ENCODE data around the gene CSMD2.

The CSMD2 gene

GRCh38 chr1:33965086-33965485 lies 199.9 kb downstream of the CSMD2 start:
- DNase-seq (ENCODE audit: insufficient read length) (no peak), FAIRE-seq (no peak)
- TF ChIP-seq TAF1 (IDR thresholded peaks at IDR 0.05; ENCODE audit: borderline replicate concordance, low read depth, low read length): no peak
- TF ChIP-seq POLR2A (IDR thresholded peaks at IDR 0.05; ENCODE audit: low read depth, low read length): no peak
- TF ChIP-seq POLR2AphosphoS5 (IDR thresholded peaks at IDR 0.05; ENCODE audit: low read depth, low read length): no peak

GRCh38 chr1:33962061-33962460 lies 203.0 kb downstream of the CSMD2 start:
- FAIRE-seq (no peak), DNase-seq (ENCODE audit: insufficient read length) (no peak)
- TF ChIP-seq POLR2A (IDR thresholded peaks at IDR 0.05; ENCODE audit: low read depth, low read length) (no peak), POLR2AphosphoS5 (IDR thresholded peaks at IDR 0.05; ENCODE audit: low read depth, low read length) (no peak), TAF1 (IDR thresholded peaks at IDR 0.05; ENCODE audit: borderline replicate concordance, low read depth, low read length) (no peak)

DNA sequence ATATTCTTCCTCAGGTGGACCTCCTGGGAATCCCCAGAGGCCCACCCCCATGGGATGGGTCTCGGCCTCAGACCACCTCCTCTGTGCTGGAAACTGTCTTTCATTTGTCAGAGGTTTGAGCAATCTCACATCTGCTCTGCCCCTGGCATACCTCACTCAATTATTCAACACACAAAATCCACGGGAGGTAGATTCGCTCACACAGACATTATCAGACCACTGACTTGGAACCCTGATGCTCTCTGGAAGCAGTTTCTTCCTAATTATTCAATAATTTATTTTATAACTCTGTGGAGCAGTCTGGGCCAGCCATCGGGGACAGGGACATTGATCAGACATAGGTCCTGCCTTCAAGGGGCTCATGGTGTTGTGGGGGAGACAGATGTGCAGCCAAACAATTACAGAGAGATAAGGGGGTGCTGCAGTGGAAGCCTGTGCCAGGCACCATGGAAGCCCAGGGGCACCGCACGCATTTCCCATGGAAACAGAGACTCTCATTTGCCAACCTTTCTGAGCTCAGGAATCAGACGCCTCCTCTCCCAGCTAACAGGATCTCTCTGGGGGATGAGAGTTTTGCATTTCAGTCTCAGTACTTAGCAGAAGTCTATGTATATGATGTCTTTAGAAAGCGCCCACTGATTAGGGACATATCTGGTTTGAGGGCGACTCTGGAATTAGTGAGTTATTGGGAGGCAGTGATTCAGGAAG lies 204.7 kb downstream of the CSMD2 start:
- no peak for TF ChIP-seq TAF1 (IDR thresholded peaks at IDR 0.05; ENCODE audit: borderline replicate concordance, low read depth, low read length)
- TF ChIP-seq POLR2AphosphoS5 (IDR thresholded peaks at IDR 0.05; ENCODE audit: low read depth, low read length): no peak
- no peak for TF ChIP-seq POLR2A (IDR thresholded peaks at IDR 0.05; ENCODE audit: low read depth, low read length)
- no peak for FAIRE-seq
- DNase-seq (ENCODE audit: insufficient read length): no peak

DNA sequence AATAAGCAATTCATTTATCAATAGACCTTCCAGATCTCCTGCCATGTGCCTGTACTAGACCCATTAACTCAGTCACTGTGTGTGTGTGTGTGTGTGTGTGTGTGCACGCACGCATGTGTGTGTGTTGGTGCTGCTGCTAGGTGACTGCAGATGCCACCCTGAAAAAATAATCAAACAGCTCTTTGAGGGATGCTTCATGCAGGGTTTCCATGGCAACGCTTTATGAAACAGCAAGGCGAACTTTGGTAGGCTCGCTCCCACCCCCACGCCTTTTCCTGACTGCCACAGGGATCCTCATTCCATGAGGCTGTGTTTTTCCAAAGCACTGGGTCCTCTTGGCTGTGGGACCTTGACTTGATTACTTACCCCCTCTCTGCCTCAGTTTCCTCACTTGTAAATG lies 207.2 kb downstream of the CSMD2 start:
- DNase-seq (ENCODE audit: insufficient read length) (no peak), FAIRE-seq (no peak)
- TF ChIP-seq TAF1 (IDR thresholded peaks at IDR 0.05; ENCODE audit: borderline replicate concordance, low read depth, low read length) (no peak), POLR2A (IDR thresholded peaks at IDR 0.05; ENCODE audit: low read depth, low read length) (no peak), POLR2AphosphoS5 (IDR thresholded peaks at IDR 0.05; ENCODE audit: low read depth, low read length) (no peak)

GRCh38 chr1:33955096-33955495 lies 209.9 kb downstream of the CSMD2 start:
- FAIRE-seq: no peak
- TF ChIP-seq POLR2A (IDR thresholded peaks at IDR 0.05; ENCODE audit: low read depth, low read length): no peak
- TF ChIP-seq POLR2AphosphoS5 (IDR thresholded peaks at IDR 0.05; ENCODE audit: low read depth, low read length): no peak

DNA sequence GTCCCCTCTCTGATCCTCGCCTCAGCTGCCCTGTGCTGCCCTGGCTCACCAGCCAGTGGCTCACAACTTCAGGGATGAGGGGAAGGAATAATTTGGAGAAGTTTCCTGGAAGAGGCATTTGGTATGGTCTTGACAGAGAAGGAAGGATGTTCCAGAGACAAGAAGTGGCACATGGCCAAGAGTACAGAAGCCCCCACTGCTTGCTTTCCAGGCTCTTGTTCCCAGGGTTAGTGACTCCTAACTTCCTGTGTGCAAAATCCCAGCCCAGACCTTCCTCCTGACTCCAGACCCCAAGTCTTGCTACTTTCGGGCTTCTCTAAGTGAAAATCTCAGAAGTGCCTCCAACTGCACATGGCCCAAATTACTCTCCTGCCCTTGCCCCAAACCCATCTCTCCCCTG lies 215.5 kb downstream of the CSMD2 start:
- FAIRE-seq: no peak
- DNase-seq (ENCODE audit: insufficient read length): no peak
- TF ChIP-seq POLR2A (IDR thresholded peaks at IDR 0.05; ENCODE audit: low read depth, low read length) (no peak), POLR2AphosphoS5 (IDR thresholded peaks at IDR 0.05; ENCODE audit: low read depth, low read length) (no peak), TAF1 (IDR thresholded peaks at IDR 0.05; ENCODE audit: borderline replicate concordance, low read depth, low read length) (no peak)

More at GRCh38 chr1:33955096-33955495, 209.9 kb downstream of the CSMD2 start:
- no peak for DNase-seq (ENCODE audit: insufficient read length)

- FAIRE-seq (no peak), DNase-seq (ENCODE audit: insufficient read length) (no peak)
- TF ChIP-seq TAF1 (IDR thresholded peaks at IDR 0.05; ENCODE audit: borderline replicate concordance, low read depth, low read length) (no peak), POLR2A (IDR thresholded peaks at IDR 0.05; ENCODE audit: low read depth, low read length) (no peak), POLR2AphosphoS5 (IDR thresholded peaks at IDR 0.05; ENCODE audit: low read depth, low read length) (no peak)
These were observed 216.7 kb downstream of the CSMD2 start for GRCh38 chr1:33948291-33948690.

GRCh38 chr1:33946836-33947235 lies 218.2 kb downstream of the CSMD2 start:
- FAIRE-seq (no peak), DNase-seq (ENCODE audit: insufficient read length) (no peak)
- TF ChIP-seq POLR2AphosphoS5 (IDR thresholded peaks at IDR 0.05; ENCODE audit: low read depth, low read length) (no peak), POLR2A (IDR thresholded peaks at IDR 0.05; ENCODE audit: low read depth, low read length) (no peak), TAF1 (IDR thresholded peaks at IDR 0.05; ENCODE audit: borderline replicate concordance, low read depth, low read length) (no peak)

- FAIRE-seq (no peak), DNase-seq (ENCODE audit: insufficient read length) (no peak)
- TF ChIP-seq POLR2AphosphoS5 (IDR thresholded peaks at IDR 0.05; ENCODE audit: low read depth, low read length) (no peak), POLR2A (IDR thresholded peaks at IDR 0.05; ENCODE audit: low read depth, low read length) (no peak), TAF1 (IDR thresholded peaks at IDR 0.05; ENCODE audit: borderline replicate concordance, low read depth, low read length) (no peak)
These were observed 220.2 kb downstream of the CSMD2 start for GRCh38 chr1:33944846-33945245.

- no peak for FAIRE-seq
- TF ChIP-seq POLR2AphosphoS5 (IDR thresholded peaks at IDR 0.05; ENCODE audit: low read depth, low read length) (no peak), POLR2A (IDR thresholded peaks at IDR 0.05; ENCODE audit: low read depth, low read length) (no peak), TAF1 (IDR thresholded peaks at IDR 0.05; ENCODE audit: borderline replicate concordance, low read depth, low read length) (no peak)
- no peak for DNase-seq (ENCODE audit: insufficient read length)
These were observed 221.1 kb downstream of the CSMD2 start for GRCh38 chr1:33943978-33944377.

DNA sequence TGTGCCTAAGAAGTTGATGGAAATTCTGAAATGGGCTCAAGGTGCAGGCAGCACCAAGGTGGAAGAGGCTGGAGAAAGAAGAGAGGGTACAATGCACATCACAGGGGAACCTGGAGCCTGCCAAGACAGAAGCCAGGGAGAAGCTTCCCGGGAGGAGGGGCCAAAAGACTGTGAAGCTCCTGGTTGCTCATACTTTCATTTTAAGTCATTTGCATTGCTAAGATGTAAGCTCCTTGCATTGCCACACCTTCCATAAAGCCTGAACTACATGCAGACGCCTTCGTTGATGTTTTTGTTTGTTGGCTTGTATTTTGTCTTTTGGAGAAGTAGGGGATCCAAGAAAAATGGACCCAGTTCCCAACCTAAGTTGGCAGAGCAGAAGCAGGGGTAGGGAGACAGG lies 232.2 kb downstream of the CSMD2 start:
- DNase-seq (ENCODE audit: insufficient read length) (no peak), FAIRE-seq (no peak)
- TF ChIP-seq POLR2A (IDR thresholded peaks at IDR 0.05; ENCODE audit: low read depth, low read length) (no peak), TAF1 (IDR thresholded peaks at IDR 0.05; ENCODE audit: borderline replicate concordance, low read depth, low read length) (no peak), POLR2AphosphoS5 (IDR thresholded peaks at IDR 0.05; ENCODE audit: low read depth, low read length) (no peak)

DNA sequence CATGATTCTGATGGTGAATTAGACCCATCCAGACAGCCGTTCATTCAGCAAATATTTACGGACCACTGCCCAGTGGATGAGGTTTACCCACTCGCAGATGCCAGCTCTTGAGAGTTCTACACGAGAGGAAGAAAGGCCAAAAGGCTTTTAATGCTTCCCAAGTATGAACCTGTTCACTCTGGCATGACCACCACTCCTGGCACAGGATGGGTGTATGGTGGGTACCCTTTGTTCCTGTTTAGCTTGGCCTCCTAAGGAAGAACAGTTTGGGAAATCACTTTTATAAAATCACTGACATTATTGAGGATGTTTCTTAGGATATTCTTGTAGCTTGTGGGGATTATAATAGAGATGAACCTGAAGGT lies 233.9 kb downstream of the CSMD2 start:
- DNase-seq (ENCODE audit: insufficient read length) (no peak), FAIRE-seq (no peak)
- TF ChIP-seq TAF1 (IDR thresholded peaks at IDR 0.05; ENCODE audit: borderline replicate concordance, low read depth, low read length) (no peak), POLR2AphosphoS5 (IDR thresholded peaks at IDR 0.05; ENCODE audit: low read depth, low read length) (no peak), POLR2A (IDR thresholded peaks at IDR 0.05; ENCODE audit: low read depth, low read length) (no peak)

All from GM12892 (cell line).